HG02763 (cell line): Measurements from ENCODE around the gene ATXN2.

ENCODE experiments used
- ATAC-seq: cut with Tn5 transposase; IDR thresholded peaks from one replicate; pipeline ENCODE4 v1.9.1; 2021; ENCODE audit warnings: mild to moderate bottlenecking, moderate library complexity; ENCODE audit not compliant: unreplicated experiment

The ATXN2 gene

GRCh38 chr12:111438481-111438880 is 160.6 kb downstream of the ATXN2 start:
- ATAC-seq, result no peak

- no peak for ATAC-seq
Measured at GRCh38 chr12:111437816-111438454, 161.2 kb downstream of the ATXN2 start.

DNA sequence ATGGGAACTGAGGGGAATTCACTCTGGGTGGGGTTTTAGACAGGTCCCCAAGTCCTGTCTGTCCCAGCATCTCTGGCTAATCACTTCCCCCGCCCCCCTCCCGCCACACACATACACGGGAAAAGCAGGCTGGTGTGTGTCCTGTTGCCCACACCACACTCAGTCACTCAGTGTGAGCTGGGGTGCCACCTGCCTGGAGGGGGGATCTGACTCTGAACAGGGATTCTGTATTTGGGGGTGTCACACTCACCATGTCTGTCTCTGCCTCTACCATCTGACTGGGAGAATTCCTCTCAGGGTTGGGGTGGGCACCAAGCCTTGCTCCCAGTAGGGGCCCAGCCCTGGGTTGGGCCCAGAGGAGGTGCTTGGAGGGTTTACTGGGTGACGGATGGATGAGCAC is 162.3 kb downstream of the ATXN2 start:
- ATAC-seq, result no peak

- ATAC-seq, result no peak
Measured at GRCh38 chr12:111436266-111436665, 162.8 kb downstream of the ATXN2 start.

GRCh38 chr12:111435661-111436201 is 163.4 kb downstream of the ATXN2 start:
- ATAC-seq, result no peak

DNA sequence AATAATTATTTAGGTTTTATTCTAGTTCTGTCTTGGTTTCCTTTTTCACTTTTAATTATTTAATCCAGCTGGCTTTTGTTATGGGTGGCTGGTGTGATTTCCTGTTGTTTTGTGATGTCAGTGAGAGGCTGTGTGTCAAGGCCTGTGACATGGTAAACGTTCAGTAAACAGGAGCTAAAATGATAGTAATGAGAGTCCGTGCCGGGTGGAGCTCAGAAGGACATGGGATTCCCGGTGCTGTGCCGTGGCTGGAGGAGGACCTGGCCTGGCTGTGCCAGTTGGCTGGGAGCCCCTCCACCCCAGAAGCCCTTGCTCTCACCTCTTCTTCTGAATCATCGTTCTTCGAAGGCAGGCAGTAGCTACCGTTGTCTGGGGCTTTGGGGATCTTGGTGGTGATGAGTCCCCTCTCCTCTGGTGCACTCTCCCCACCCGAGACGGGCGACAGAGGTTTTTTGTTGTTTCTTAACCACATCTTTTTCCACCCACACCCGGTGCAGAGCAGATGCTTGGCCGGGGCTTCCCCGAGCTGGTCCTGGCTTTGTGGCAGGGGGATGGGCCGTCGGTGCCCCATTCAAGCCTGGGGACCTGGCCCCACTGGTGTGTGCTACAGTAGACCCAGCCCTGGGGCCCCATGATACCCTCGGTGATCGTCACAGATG is 164.3 kb downstream of the ATXN2 start:
- peak; percentile 69 for ATAC-seq

- no peak for ATAC-seq
Measured at GRCh38 chr12:111434049-111434448, 165.1 kb downstream of the ATXN2 start.

- no peak for ATAC-seq
Measured at GRCh38 chr12:111431772-111432171, 167.3 kb downstream of the ATXN2 start.

GRCh38 chr12:111430433-111431353 is 168.4 kb downstream of the ATXN2 start:
- no peak for ATAC-seq

DNA sequence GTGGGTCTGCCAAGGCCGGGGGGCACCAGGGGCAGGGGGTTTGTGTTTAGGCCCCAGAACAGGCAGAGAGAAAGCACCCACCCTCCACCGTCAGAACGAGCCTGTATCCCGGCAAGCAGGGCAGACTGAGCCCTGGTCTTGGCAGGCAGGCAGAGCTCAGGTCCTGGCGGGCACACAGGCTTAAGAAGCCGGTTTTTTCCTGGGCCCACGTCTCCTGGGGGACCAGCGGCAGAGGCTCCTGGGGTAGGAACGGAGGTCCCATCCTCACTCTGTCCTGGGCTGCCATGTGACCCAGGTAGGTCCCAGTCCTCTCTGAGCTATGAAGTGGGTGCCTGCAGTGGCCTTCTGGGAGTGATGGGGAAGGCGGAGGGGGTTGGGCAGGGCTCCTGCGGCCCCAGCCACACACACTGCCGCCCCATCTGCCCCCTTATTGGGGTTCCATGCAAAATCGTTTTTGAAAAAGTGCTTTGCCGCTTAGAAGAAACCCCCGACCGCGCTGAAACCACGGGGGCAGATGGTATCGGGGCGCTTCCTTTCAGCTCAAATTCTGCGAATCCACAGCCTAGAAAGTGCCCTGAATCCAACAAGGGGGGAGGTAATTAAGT is 169.2 kb downstream of the ATXN2 start:
- no peak for ATAC-seq

- no peak for ATAC-seq
Measured at GRCh38 chr12:111428728-111429175, 170.4 kb downstream of the ATXN2 start.

- no peak for ATAC-seq
Measured at GRCh38 chr12:111428081-111428727, 170.9 kb downstream of the ATXN2 start.

DNA sequence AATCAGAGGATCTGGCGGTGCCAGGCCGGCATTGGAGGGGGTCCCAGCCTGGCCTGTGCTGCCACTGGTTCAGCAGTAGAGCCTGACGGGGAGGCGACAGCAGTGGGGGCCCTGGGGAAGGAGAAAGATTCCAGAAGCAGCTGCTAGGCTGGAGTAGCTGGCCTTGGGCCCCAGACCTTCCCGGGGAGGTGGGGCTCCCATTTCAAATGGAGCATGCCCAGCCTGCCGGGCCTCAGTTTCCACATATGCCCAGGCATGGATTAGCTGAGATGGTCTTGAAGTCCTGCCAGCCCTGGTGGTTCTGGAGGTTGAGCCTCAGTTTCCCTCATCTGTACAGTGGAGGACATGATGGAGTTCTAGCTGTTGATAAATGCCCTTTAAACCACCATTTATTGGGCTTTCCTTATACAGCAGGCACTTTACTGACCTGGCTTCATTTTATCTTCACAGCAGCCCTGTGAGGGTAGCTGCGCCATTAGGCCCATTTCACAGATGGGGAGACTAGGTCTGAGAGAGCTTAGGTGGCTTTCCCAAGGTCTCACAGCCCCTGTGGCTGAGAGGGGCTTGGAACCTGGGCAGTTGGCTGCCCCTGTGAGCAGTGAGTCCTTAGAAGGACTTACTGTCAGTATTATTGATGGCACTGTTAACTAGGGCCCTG is 171.6 kb downstream of the ATXN2 start:
- ATAC-seq, result no peak

- ATAC-seq, result no peak
Measured at GRCh38 chr12:111426344-111427185, 172.6 kb downstream of the ATXN2 start.

- no peak for ATAC-seq
Measured at GRCh38 chr12:111425655-111426054, 173.5 kb downstream of the ATXN2 start.

GRCh38 chr12:111424793-111425251 is 174.3 kb downstream of the ATXN2 start:
- ATAC-seq, result no peak

DNA sequence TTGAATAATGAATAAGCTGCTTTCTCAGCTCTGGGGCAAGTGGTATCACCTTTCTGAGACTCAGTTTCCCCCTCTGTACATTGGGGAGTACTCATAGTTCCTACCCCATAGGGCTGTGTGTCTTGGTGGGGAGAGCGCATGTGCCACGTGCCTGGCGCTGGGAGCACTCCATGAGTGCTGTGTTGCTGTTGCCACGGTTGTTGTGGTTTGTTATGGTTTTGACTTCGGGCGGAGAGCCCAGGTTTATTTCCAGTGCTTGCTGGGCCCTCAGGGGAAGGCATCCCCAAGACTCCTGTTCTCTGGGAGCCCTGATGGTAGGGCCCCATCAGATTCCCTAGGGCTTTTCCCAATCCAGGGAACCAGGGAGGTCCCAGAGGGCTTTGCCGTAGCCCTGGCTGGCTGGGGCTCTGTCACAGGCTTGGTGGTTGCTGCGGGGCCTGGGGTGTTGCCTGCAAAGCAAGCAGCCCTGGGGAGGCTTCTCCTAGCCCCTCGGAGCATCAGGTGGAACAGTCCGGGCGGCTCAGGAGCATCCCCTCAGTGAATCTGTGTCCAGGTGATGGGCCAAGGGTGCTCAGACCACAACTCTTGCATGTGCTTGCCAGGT is 174.8 kb downstream of the ATXN2 start:
- ATAC-seq, result no peak

GRCh38 chr12:111420494-111420893 is 178.6 kb downstream of the ATXN2 start:
- no peak for ATAC-seq
